HG03045 (cell line): Measurements from ENCODE around the gene SEC24A.
"Not testable (repeated sequence)": the region's sequence is repeated elsewhere in the genome, so short reads cannot be mapped to it uniquely, and the experiment has no call there.

Experiments
- ATAC-seq: cut with Tn5 transposase; IDR thresholded peaks from one replicate; pipeline ENCODE4 v1.9.1; 2021; ENCODE audit warnings: mild to moderate bottlenecking, moderate library complexity; ENCODE audit not compliant: unreplicated experiment

The SEC24A gene

GRCh38 chr5:134738963-134739661 lies 90.5 kb downstream of the SEC24A start:
- peak; percentile 18 for ATAC-seq

- no peak for ATAC-seq
Observed at GRCh38 chr5:134741052-134741451, 92.5 kb downstream of the SEC24A start.

GRCh38 chr5:134742134-134742533 lies 93.5 kb downstream of the SEC24A start:
- no peak for ATAC-seq

GRCh38 chr5:134749415-134749814 lies 100.8 kb downstream of the SEC24A start:
- no peak for ATAC-seq

- peak; percentile 24 for ATAC-seq
Observed at GRCh38 chr5:134758176-134758503, 109.6 kb downstream of the SEC24A start.

GRCh38 chr5:134758504-134759341 lies 110.1 kb downstream of the SEC24A start, which contains the start of gene DDX46:
TSS of gene DDX46 (plus strand) at chr5:134758779. CDS start at chr5:134758939, 160 bp downstream.
- ATAC-seq: peak; percentile 98

- ATAC-seq: not testable (repeated sequence)
Observed at GRCh38 chr5:134767528-134768291, 119.1 kb downstream of the SEC24A start.

GRCh38 chr5:134769206-134769605 lies 120.6 kb downstream of the SEC24A start:
- ATAC-seq: no peak

GRCh38 chr5:134772461-134773125 lies 124.0 kb downstream of the SEC24A start:
- ATAC-seq: no peak

- ATAC-seq: no peak
Observed at GRCh38 chr5:134777366-134777765, 128.8 kb downstream of the SEC24A start.
